ENCODE data around the gene SNX33. TPM values are rescaled to one million over a fixed set of nuclear protein-coding genes. Genes with fewer than 3 reads are reported as not detected.
"Not testable (repeated sequence)": the region's sequence is repeated elsewhere in the genome, so short reads cannot be mapped to it uniquely, and the experiment has no call there.

The SNX33 gene
- total RNA-seq, 4 donors from 2014 or later, result 19.9 to 43.8 (median 32.5) TPM

- DNase-seq (ENCODE audit: low spot score) (no peak), ATAC-seq (ENCODE audit: low FRiP score) (no peak)
- TF ChIP-seq, protein P1, sequence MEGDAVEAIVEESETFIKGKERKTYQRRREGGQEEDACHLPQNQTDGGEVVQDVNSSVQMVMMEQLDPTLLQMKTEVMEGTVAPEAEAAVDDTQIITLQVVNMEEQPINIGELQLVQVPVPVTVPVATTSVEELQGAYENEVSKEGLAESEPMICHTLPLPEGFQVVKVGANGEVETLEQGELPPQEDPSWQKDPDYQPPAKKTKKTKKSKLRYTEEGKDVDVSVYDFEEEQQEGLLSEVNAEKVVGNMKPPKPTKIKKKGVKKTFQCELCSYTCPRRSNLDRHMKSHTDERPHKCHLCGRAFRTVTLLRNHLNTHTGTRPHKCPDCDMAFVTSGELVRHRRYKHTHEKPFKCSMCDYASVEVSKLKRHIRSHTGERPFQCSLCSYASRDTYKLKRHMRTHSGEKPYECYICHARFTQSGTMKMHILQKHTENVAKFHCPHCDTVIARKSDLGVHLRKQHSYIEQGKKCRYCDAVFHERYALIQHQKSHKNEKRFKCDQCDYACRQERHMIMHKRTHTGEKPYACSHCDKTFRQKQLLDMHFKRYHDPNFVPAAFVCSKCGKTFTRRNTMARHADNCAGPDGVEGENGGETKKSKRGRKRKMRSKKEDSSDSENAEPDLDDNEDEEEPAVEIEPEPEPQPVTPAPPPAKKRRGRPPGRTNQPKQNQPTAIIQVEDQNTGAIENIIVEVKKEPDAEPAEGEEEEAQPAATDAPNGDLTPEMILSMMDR (IDR thresholded peaks at IDR 0.05), result no peak
These were observed 30.9 kb upstream of the SNX33 start for GRCh38 chr15:75616766-75617165.

- TF ChIP-seq, protein P1 (IDR thresholded peaks at IDR 0.05), result no peak
- DNase-seq (ENCODE audit: low spot score), result no peak
- peak; percentile 46 for ATAC-seq (ENCODE audit: low FRiP score)
These were observed 27.5 kb upstream of the SNX33 start for GRCh38 chr15:75620058-75620820.

DNA sequence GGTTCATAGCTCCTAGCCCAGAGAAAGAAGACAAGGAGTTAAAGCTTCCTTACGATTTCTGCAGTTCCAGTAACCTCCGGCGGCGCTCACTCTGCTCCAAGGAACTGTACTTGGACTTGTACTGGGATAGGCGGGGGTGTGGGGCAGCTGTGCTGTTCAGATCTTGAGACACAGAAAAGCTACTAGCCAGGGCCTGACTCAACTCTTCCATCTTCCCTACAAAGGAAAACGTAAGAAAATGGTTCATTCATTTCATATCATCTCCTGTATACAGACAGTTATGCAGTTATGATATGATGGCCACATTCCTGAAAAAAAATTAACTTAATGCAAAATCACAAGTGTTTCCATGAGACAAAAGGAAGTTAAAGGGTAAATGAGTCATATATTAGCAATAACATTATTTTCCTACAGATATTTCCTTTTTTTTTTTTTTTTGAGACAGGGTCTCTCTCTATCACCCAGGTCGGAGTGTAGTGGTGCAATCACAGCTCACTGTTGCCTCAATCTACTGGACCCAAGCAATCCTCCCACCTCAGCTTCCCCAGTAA is 26.8 kb upstream of the SNX33 start:
- DNase-seq (ENCODE audit: low spot score), result peak; percentile 40
- TF ChIP-seq, protein P1 (IDR thresholded peaks at IDR 0.05), result no peak
- peak; percentile 86 for ATAC-seq (ENCODE audit: low FRiP score)

DNA sequence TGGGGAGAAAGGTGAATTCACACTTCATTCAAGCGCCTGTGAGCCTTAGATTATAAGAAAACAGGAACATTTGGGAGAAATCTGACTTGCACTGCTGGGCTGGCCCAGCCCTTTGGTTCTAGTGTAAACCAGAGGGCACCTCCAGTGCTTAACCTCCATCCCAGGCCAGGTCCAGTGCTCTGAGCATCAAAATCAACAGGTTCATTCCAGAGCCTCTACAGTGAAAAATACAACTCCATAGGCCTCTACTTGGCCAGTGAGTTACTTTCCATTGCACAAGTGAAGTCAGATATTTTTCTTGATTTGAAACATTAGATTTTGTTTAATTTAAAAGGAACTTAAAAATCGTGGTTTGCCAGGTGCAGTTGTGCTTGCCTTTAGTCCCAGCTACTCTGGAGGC is 25.2 kb upstream of the SNX33 start:
- TF ChIP-seq, protein P1 (IDR thresholded peaks at IDR 0.05), result no peak
- ATAC-seq (ENCODE audit: low FRiP score), result no peak

DNA sequence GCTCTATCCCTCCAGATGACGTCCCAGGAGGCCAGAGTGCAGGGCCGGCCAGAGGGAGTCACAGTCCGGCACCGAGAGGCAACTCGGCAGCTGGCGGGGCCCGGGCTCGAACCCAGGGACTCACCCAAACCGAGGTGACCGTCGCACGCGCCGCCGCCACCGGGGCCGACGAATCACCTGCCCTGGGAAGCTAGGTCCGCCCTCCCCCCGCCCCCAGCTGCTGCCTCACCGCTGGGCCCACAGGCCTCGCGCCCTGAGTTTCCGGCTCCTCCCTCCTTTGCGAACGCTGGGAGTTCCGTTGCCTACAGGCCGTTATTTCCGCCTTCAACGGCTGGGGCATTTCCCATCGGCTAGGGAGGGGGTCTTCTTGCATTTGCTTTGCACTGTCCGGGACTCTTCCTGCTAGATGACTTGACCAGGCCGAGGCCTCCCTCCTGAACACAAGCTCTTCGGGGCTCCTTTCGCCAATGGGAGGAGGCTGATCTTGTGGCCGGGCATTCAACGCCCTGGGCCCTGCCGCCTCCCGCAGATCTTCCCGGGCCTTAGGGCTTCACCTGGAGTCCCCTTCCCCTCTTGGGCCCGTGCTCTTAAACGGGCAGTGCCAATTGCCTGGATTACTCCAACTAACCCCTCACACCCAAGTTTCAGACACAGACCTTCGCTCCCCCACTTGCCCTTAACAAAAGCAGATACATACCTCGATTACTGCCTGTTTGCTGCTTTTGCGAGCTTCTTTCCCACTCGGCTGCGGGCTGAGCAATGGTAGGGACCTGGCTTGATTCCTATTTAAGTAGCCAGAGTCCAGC is 22.0 kb upstream of the SNX33 start, which contains the start of gene SNUPN:
Gene SNUPN, minus strand, starts transcription at position 184 of the 806 bp plus-strand sequence. CDS start 4,674 bp downstream, outside the sequence.
- TF ChIP-seq, protein P1 (IDR thresholded peaks at IDR 0.05), result no peak
- DNase-seq (ENCODE audit: low spot score) (peak; percentile 70), ATAC-seq (ENCODE audit: low FRiP score) (peak; percentile 89)

More for the DNA sequence above, 25.2 kb upstream of the SNX33 start:
- DNase-seq (ENCODE audit: low spot score), result no peak

DNA sequence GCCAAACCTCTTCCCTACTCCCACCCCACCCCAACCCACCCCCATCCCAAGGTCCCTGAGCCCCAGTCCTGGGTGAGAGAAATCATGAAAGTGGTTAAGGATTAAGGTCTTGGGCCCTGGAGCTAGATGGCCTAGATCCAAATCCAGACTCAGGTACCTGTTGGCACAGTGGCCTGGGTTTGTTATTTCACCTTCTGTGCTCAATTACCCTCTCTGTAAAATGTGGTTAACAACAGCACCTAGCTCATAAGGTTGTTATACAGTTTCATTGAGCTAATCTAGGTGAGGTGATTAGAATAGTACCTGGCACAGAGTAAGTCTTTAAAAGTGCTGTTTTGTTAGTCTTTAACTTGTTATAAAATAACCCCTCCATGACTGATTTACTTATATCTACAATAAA is 15.8 kb upstream of the SNX33 start:
- no peak for DNase-seq (ENCODE audit: low spot score)
- no peak for ATAC-seq (ENCODE audit: low FRiP score)
- TF ChIP-seq, protein P1 (IDR thresholded peaks at IDR 0.05), result no peak

DNA sequence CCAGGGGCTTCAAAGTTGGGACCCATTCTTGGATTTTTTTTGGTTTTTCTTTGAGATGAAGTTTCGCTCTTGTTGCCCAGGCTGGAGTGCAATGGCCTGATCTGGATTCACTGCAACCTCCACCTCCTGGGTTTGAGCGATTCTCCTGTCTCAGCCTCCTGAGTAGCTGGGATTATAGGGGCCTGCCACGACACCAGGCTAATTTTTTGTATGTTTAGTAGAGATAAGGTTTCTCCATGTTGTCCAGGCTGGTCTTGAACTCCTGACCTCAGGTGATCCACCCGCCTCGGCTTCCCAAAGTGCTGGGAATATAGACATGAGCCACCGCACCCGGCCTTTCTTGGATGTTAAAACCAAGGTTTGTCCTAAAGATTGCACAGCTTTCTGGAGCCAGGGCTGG is 13.8 kb upstream of the SNX33 start:
- DNase-seq (ENCODE audit: low spot score); ATAC-seq (ENCODE audit: low FRiP score): not testable (repeated sequence)
